ENCODE results near the gene GLRA1.

- TF ChIP-seq CTCF (IDR thresholded peaks at IDR 0.05; ENCODE audit: low read depth, low read length, missing input control) (no peak), GABPA (IDR thresholded peaks at IDR 0.05 in 1 of 2, conservative IDR thresholded peaks at IDR 0.05 in 1 of 2) (no peak), EGR1 (IDR thresholded peaks at IDR 0.05; ENCODE audit: low read depth in 2 of 2) (no peak)
Observed at GRCh38 chr5:151896031-151896691, 28.5 kb downstream of the GLRA1 start.

Measured in liver (tissue), 3 donors.